SK-N-SH (cell line): ENCODE measurements around the gene NBR1.

ENCODE experiments used
- CTCF ChIP-seq: fragments of 200-600 bp; sonication (generic); IDR thresholded peaks from 2 replicates; pipeline ENCODE4 v1.6.1; 2017; ENCODE audit warnings: antibody characterized with exemption, mild to moderate bottlenecking, moderate library complexity
- ELF1 ChIP-seq: IDR thresholded peaks from 2 replicates; pipeline ENCODE4 v1.4.0; 2012
- EP300 ChIP-seq, 2 experiments: IDR thresholded peaks; 2 replicates each; pipeline versions ENCODE4 v1.4.0 to v1.6.1; 2012; ENCODE audit warnings: borderline replicate concordance in 1 of 2, low read depth in 1 of 2, low read length in 1 of 2
- EZH2phosphoT487 ChIP-seq: fragments of 200-600 bp; sonication (generic); IDR thresholded peaks from 2 replicates; pipeline ENCODE4 v1.6.1; 2017; ENCODE audit warnings: low read depth, mixed run types, mild to moderate bottlenecking, antibody characterized with exemption, moderate library complexity, borderline replicate concordance
- JUND ChIP-seq: IDR thresholded peaks from 2 replicates; pipeline ENCODE4 v1.4.0; 2012
- PBX3 ChIP-seq: IDR thresholded peaks from 2 replicates; pipeline ENCODE4; 2012
- TAF1 ChIP-seq: IDR thresholded peaks from 2 replicates; pipeline ENCODE4 v1.6.1; 2012; ENCODE audit warnings: low read depth, mild to moderate bottlenecking, low read length, moderate library complexity, borderline replicate concordance
- TEAD4 ChIP-seq: IDR thresholded peaks from 2 replicates; pipeline ENCODE4 v1.4.0; 2012; ENCODE audit warnings: mild to moderate bottlenecking, borderline replicate concordance; ENCODE audit not compliant: insufficient read depth
- YY1 ChIP-seq: IDR thresholded peaks from 2 replicates; pipeline ENCODE4 v1.4.0; 2012; ENCODE audit warnings: low read depth, mild to moderate bottlenecking

GRCh38 chr17:43219746-43220380 is 48.8 kb downstream of the NBR1 start:
- TF ChIP-seq CTCF (no peak), PBX3 (no peak), EZH2phosphoT487 (no peak), ELF1 (no peak), TEAD4 (no peak), TAF1 (no peak), YY1 (no peak), JUND (no peak), EP300 (IDR thresholded peaks at IDR 0.05; ENCODE audit: borderline replicate concordance in 1 of 2, low read depth in 1 of 2, low read length in 1 of 2) (no peak)
